ENCODE results near the gene BCL2L12.
"Not testable (repeated sequence)": the region's sequence is repeated elsewhere in the genome, so short reads cannot be mapped to it uniquely, and the experiment has no call there.

The BCL2L12 gene

GRCh38 chr19:49718991-49719390 lies 53.3 kb downstream of the BCL2L12 start:
- no peak for DNase-seq

- not testable (repeated sequence) for DNase-seq
These were observed 53.7 kb downstream of the BCL2L12 start for GRCh38 chr19:49719420-49719819.
